Measurements from ENCODE around the gene TXNDC11.

GRCh38 chr16:11638140-11638539 lies 104.5 kb downstream of the TXNDC11 start:
- no peak for TF ChIP-seq EZH2 (IDR thresholded peaks at IDR 0.05; ENCODE audit: low read depth)
- TF ChIP-seq, protein P1, sequence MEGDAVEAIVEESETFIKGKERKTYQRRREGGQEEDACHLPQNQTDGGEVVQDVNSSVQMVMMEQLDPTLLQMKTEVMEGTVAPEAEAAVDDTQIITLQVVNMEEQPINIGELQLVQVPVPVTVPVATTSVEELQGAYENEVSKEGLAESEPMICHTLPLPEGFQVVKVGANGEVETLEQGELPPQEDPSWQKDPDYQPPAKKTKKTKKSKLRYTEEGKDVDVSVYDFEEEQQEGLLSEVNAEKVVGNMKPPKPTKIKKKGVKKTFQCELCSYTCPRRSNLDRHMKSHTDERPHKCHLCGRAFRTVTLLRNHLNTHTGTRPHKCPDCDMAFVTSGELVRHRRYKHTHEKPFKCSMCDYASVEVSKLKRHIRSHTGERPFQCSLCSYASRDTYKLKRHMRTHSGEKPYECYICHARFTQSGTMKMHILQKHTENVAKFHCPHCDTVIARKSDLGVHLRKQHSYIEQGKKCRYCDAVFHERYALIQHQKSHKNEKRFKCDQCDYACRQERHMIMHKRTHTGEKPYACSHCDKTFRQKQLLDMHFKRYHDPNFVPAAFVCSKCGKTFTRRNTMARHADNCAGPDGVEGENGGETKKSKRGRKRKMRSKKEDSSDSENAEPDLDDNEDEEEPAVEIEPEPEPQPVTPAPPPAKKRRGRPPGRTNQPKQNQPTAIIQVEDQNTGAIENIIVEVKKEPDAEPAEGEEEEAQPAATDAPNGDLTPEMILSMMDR (conservative IDR thresholded peaks at IDR 0.05) = no peak

Measured in PC-9 (cell line).